ENCODE measurements around the gene PRXL2C. TPM values are rescaled to one million over a fixed set of nuclear protein-coding genes. Genes with fewer than 3 reads are reported as not detected.
"Not testable (repeated sequence)": the region's sequence is repeated elsewhere in the genome, so short reads cannot be mapped to it uniquely, and the experiment has no call there.

The PRXL2C gene
- total and polyA plus RNA-seq, 12 donors: 10.5 to 59.0 (median 22.2) TPM

GRCh38 chr9:96668868-96669534 lies 13.9 kb upstream of the PRXL2C start:
- H3K4me1 ChIP-seq: peaks cover 0 to 4% (median 0%) of the 10 kb centered on the region in 9 donors
- 92% methylated on average over 20 of the region's 20 CpGs for WGBS, 2 donors
- no peaks in the 10 kb centered on the region for H3K36me3 ChIP-seq
- H3K27ac ChIP-seq: no peak overlapping the region
- H3K9me3 ChIP-seq: peaks cover 0 to 5% (median 0%) of the 10 kb centered on the region in 11 donors
- intact Hi-C loops (cut with DNase I): loop anchor here in 9 of 10 donors (5.0 to 10.0 kb wide), 6 partner anchors 97 to 342 kb away; partner anchors contain the start of genes HABP4 (in 2 of the 9) and ZNF367 (in 1 of the 9)
- DNase-seq: no peak
- peaks cover 0 to under 1% (median 0%) of the 10 kb centered on the region in 7 donors for H3K27me3 ChIP-seq
- H3K4me3 ChIP-seq: no peak overlapping the region
- no peak for TF ChIP-seq CTCF (IDR thresholded peaks at IDR 0.05)
- ATAC-seq: no peak

- H3K4me3 ChIP-seq: no peak overlapping the region
- DNase-seq (no peak), ATAC-seq (no peak)
- WGBS, 2 donors: 89 to 97% methylated on average over 2 of the region's 2 CpGs
- H3K36me3 ChIP-seq: no peaks in the 10 kb centered on the region
- no peaks in the 10 kb centered on the region for H3K9me3 ChIP-seq
- no peaks in the 10 kb centered on the region for H3K27me3 ChIP-seq
- no peak for TF ChIP-seq CTCF (IDR thresholded peaks at IDR 0.05)
- H3K4me1 ChIP-seq: peaks cover 0 to 4% (median 0%) of the 10 kb centered on the region in 9 donors
- no peak overlapping the region for H3K27ac ChIP-seq
- intact Hi-C loops (cut with DNase I): loop anchor here (2.0 to 10.0 kb wide), 8 partner anchors 95 to 340 kb away; partner anchors contain the start of genes HABP4 (in 2 of the 10) and ZNF367 (in 1 of the 10)
Observed at GRCh38 chr9:96667363-96667728, 12.2 kb upstream of the PRXL2C start.

GRCh38 chr9:96666653-96667362 lies 11.7 kb upstream of the PRXL2C start:
- H3K27ac ChIP-seq: peak overlapping the region in 1 of 10 donors; percentile 31
- not testable (repeated sequence) for H3K4me1 ChIP-seq, H3K36me3 ChIP-seq, H3K27me3 ChIP-seq, H3K9me3 ChIP-seq, H3K4me3 ChIP-seq
- 64 to 69% methylated on average over 15 of the region's 15 CpGs for WGBS, 2 donors
- DNase-seq (peak in 1 of 2 donors; percentile 40), ATAC-seq (peak; percentile 49 to 78 (median 70))
- peak; percentile 61 to 86 (median 80) for TF ChIP-seq CTCF (IDR thresholded peaks at IDR 0.05)
- intact Hi-C loops (cut with DNase I): loop anchor here (2.0 to 10.0 kb wide), 8 partner anchors 95 to 340 kb away; partner anchors contain the start of genes HABP4 (in 2 of the 10) and ZNF367 (in 1 of the 10)

- no peak for ATAC-seq
- 87 to 89% methylated on average over 6 of the region's 6 CpGs for WGBS, 2 donors
Observed at GRCh38 chr9:96665789-96666188, 10.7 kb upstream of the PRXL2C start.

More at GRCh38 chr9:96665789-96666188, 10.7 kb upstream of the PRXL2C start:
- Histone ChIP-seq H3K9me3 (no peaks in the 10 kb centered on the region), H3K4me1 (peaks cover 0 to 4% (median 0%) of the 10 kb centered on the region in 9 donors), H3K36me3 (no peaks in the 10 kb centered on the region), H3K27ac (no peak overlapping the region), H3K27me3 (no peaks in the 10 kb centered on the region), H3K4me3 (no peak overlapping the region)
- no peak for TF ChIP-seq CTCF (IDR thresholded peaks at IDR 0.05)
- intact Hi-C loops (cut with DNase I): loop anchor here (2.0 to 10.0 kb wide), 8 partner anchors 93 to 338 kb away; partner anchors contain the start of genes HABP4 (in 2 of the 10) and ZNF367 (in 1 of the 10)
- no peak for DNase-seq

Data from heart right ventricle (tissue), 16 donors.